ENCODE measurements around the gene CTAG1A. TPM values are rescaled to one million over a fixed set of nuclear protein-coding genes. Genes with fewer than 3 reads are reported as not detected.

The CTAG1A gene
- total RNA-seq, 1 experiment from 2014 or later, result not detected

DNA sequence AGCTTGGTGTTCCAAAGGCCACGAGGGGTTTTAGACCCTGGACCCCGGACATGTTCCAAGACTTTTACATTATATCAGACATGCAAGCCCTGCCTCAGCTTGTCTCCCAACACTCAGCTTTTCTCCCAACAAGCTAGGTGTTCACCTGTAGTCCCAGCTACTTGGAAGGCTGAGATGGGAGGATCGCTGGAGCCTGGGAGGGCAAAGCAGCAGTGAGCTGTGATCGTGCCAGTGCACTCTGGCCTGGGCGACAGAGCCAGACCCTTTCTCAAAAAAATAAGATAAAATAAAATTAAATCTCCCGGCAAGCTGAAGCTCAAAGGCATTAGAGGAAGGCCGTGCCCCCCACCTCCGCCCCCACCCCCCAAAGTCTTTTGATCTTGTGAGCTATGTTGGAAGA, 13.7 kb downstream of the CTAG1A start:
- no peak overlapping the region for H2BK20ac ChIP-seq (ENCODE audit: low read depth, low read length, poor library complexity, severe bottlenecking)

More for the DNA sequence above, 13.7 kb downstream of the CTAG1A start:
- Histone ChIP-seq H2BK120ac (ENCODE audit: low read depth, low read length, poor library complexity, severe bottlenecking) (no peak overlapping the region), H3K14ac (ENCODE audit: insufficient read depth, low read length) (no peak overlapping the region), H3K56ac (ENCODE audit: insufficient read length, low read depth, low read length) (no peak overlapping the region), H3K4ac (ENCODE audit: low read depth, low read length) (no peak overlapping the region), H3K9ac (ENCODE audit: extremely low read depth, insufficient read length, low read length) (no peak overlapping the region), H3K4me2 (ENCODE audit: insufficient read depth, insufficient read length, low read length) (no peak overlapping the region), H3K79me2 (ENCODE audit: insufficient read depth, low read length) (no peaks in the 10 kb centered on the region), H4K5ac (ENCODE audit: insufficient read length, low read depth, low read length) (no peak overlapping the region), H3K27me3 (ENCODE audit: insufficient read depth, low read length) (no peaks in the 10 kb centered on the region), H2AFZ (ENCODE audit: low read length) (no peak overlapping the region), H3T11ph (ENCODE audit: low read length) (no peak overlapping the region), H3K4me1 (ENCODE audit: insufficient read depth, low read length) (no peaks in the 10 kb centered on the region), H3K79me1 (ENCODE audit: insufficient read depth, low read depth, low read length, poor library complexity, severe bottlenecking) (no peaks in the 10 kb centered on the region), H4K91ac (ENCODE audit: insufficient read length, low read depth, low read length) (no peak overlapping the region), H2BK5ac (ENCODE audit: insufficient read length, low read length) (no peak overlapping the region), H4K20me1 (ENCODE audit: control insufficient read depth, insufficient read depth, insufficient read length) (no peaks in the 10 kb centered on the region), H2AK5ac (ENCODE audit: insufficient read length, low read length) (no peak overlapping the region), H2BK12ac (ENCODE audit: insufficient read length, low read depth, low read length) (no peak overlapping the region), H2BK15ac (ENCODE audit: low read depth, low read length) (no peak overlapping the region), H3K23ac (ENCODE audit: insufficient read length, low read depth, low read length) (no peak overlapping the region), H3K18ac (ENCODE audit: insufficient read length, low read depth, low read length) (no peak overlapping the region), H3K9me3 (ENCODE audit: control insufficient read depth, low read depth, low read length) (peaks cover 69% of the 10 kb centered on the region), H3K27ac (ENCODE audit: insufficient read length, low read depth, low read length) (no peak overlapping the region), H4K8ac (replicated peaks; ENCODE audit: insufficient read length, low read depth, low read length) (no peak overlapping the region), H3K23me2 (ENCODE audit: insufficient read length, low read depth, low read length, poor library complexity, severe bottlenecking) (no peaks in the 10 kb centered on the region)
- peak overlapping the region in 1 of 3 experiments; percentile 91; a peak in 1 of 7 replicates for H3K27ac Mint-ChIP-seq
- TF ChIP-seq CTCF (conservative IDR thresholded peaks at IDR 0.05), result no peak
- peaks cover 5% of the 10 kb centered on the region for H3K27me3 Mint-ChIP-seq (ENCODE audit: low read depth)
- peaks cover 21 to 23% (median 21%) of the 10 kb centered on the region in 3 experiments for H3K36me3 Mint-ChIP-seq (ENCODE audit: insufficient read depth in 1 of 3, low read depth in 3 of 3)
- peaks cover 80 to 84% of the 10 kb centered on the region in 2 experiments for H3K9me3 Mint-ChIP-seq
- DNase-seq, result no peak
- no CpG with 5 or more reads among the region's 8 CpGs for WGBS (ENCODE audit: extremely low coverage, insufficient read length, low lambda C conversion rate)
- H3K4me1 Mint-ChIP-seq, result peaks cover 14 to 22% of the 10 kb centered on the region in 2 experiments
- no peak overlapping the region for H3K4me3 Mint-ChIP-seq
